ENCODE data around the gene ST6GALNAC4.

- no peak for TF ChIP-seq FOSL2 (IDR thresholded peaks at IDR 0.05; ENCODE audit: borderline replicate concordance, low read depth)
- no peak for TF ChIP-seq EP300 (IDR thresholded peaks at IDR 0.05; ENCODE audit: borderline replicate concordance in 1 of 2, low read depth in 1 of 2, low read length in 1 of 2)
- TF ChIP-seq CTCF (IDR thresholded peaks at IDR 0.05) = no peak
- TF ChIP-seq, protein P1, sequence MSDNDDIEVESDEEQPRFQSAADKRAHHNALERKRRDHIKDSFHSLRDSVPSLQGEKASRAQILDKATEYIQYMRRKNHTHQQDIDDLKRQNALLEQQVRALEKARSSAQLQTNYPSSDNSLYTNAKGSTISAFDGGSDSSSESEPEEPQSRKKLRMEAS (IDR thresholded peaks at IDR 0.05; ENCODE audit: low read depth) = no peak
- TF ChIP-seq NFIC (IDR thresholded peaks at IDR 0.05; ENCODE audit: borderline replicate concordance) = peak; percentile 38; the same call in 1 of the 2 replicates
- TF ChIP-seq, protein P2, sequence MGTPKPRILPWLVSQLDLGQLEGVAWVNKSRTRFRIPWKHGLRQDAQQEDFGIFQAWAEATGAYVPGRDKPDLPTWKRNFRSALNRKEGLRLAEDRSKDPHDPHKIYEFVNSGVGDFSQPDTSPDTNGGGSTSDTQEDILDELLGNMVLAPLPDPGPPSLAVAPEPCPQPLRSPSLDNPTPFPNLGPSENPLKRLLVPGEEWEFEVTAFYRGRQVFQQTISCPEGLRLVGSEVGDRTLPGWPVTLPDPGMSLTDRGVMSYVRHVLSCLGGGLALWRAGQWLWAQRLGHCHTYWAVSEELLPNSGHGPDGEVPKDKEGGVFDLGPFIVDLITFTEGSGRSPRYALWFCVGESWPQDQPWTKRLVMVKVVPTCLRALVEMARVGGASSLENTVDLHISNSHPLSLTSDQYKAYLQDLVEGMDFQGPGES (IDR thresholded peaks at IDR 0.05; ENCODE audit: low read depth, low read length) = no peak
Measured at GRCh38 chr9:127884427-127884911, 32.4 kb downstream of the ST6GALNAC4 start.
